GM20000 (cell line): ENCODE data around the gene MYL6B.

Experiments
- DNase-seq: peaks from one replicate; pipeline ENCODE4 v3.0.0; 2012; ENCODE audit warnings: low spot score
- CTCF ChIP-seq: IDR thresholded peaks from 2 replicates; pipeline ENCODE4 v1.5.1; 2012; ENCODE audit warnings: mild to moderate bottlenecking, control low read depth; ENCODE audit errors: extremely low read depth, missing control alignments

Gene MYL6B

GRCh38 chr12:56118688-56119357, 33.6 kb upstream of the MYL6B start:
- TF ChIP-seq CTCF = no peak
- peak; percentile 36 for DNase-seq

GRCh38 chr12:56119361-56119796, 33.0 kb upstream of the MYL6B start:
- peak; percentile 21 for TF ChIP-seq CTCF
- peak; percentile 68 for DNase-seq

- no peak for TF ChIP-seq CTCF
- no peak for DNase-seq
These were observed 32.1 kb upstream of the MYL6B start for GRCh38 chr12:56120158-56120846.

GRCh38 chr12:56121204-56121870, 31.1 kb upstream of the MYL6B start:
- no peak for DNase-seq
- no peak for TF ChIP-seq CTCF

GRCh38 chr12:56122637-56123036, 29.8 kb upstream of the MYL6B start:
- DNase-seq = no peak

DNA sequence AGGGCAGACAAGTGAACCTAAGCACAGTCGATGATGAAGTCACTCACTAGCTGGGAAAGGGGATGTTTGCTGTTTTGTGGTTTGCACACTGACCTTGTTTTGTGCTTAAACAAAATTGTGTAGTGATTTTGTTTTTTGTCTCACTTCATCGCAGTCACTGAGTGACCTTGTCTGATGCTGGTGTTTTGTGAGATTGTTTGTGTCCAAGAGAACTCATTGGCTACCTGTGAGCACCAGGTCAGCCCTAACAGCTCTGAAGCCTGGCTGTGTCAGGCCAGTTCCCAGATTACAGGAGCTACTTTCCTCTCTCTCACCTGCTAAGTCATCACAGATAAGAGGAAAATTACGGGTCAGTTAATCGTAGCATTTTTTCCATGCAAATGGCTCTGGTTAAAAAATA, 28.3 kb upstream of the MYL6B start:
- no peak for TF ChIP-seq CTCF
- DNase-seq = no peak

More at GRCh38 chr12:56122637-56123036, 29.8 kb upstream of the MYL6B start:
- no peak for TF ChIP-seq CTCF

DNA sequence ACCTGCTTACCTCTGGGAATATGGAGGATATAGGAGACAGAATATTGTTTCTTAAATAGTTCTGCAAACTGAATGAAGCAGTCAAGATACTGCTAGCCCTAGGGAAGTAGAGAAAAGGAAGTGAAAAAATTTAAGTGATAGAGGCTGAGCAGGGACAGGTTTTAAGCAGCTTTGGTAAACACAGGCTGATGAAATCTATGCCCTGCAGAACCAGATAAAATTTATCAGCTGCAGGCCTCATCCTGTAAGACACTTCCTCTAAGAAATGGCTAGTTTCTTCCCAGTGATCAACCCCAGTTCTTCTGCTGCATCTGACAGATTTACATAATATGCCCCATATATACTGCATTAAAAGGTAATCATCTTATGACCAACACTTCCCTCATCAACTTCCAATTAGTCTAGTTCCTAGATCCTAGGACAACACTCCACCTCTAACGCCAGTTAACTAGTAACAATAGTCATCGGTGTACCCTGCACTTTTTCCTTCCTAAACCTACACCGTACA, 25.6 kb upstream of the MYL6B start:
- no peak for DNase-seq
- no peak for TF ChIP-seq CTCF
